ENCODE measurements around the gene THSD7A. TPM values are rescaled to one million over a fixed set of nuclear protein-coding genes. Genes with fewer than 3 reads are reported as not detected.

The THSD7A gene
- total and polyA plus RNA-seq, 10 of the 15 experiments (the other 5 are each of a cell fraction or from before 2014, with no cell fraction given): 0.03 to 0.09 (median 0.03) TPM; not detected in 7

DNA sequence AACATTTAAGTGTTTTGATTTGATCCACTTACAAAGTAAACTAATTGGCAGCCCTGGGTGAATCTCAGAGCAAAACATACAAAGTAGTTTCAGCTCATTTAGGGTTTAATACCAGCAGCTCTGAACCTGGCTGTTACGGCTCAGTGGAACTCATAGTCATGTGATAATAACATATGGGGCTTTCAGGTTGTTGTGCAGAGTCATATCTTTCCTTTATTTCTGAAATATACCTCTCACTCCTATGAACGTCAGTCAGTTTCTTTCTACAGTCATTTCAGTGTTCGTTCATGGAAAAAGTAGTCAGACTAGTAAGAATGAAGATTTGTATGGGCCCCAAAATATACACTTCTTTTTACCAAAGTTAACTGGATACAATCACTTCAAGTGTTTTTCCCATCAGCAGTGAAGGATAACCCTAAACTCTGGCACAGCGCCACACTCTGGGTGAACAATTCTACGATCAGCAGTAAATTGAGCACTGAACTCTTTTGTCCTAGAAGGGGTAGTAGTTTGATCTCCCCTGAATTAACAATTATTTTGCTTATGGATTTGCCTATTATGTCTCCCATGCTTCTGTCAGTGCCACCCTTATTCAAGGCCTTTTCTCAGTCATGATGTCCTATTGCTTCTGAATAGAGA is 218.6 kb downstream of the THSD7A start (continued):
- TF ChIP-seq ATF7 (IDR thresholded peaks at IDR 0.05; ENCODE audit: low read depth) (peak; percentile 35; the same call in 1 of the 2 replicates), IRF4 (IDR thresholded peaks at IDR 0.05; ENCODE audit: low read depth, low read length) (peak; percentile 77; the same call in 1 of the 2 replicates), LARP7 (IDR thresholded peaks at IDR 0.05) (no peak), HDAC2 (IDR thresholded peaks at IDR 0.05) (no peak), JUND (IDR thresholded peaks at IDR 0.05; ENCODE audit: low read depth, low read length) (peak; percentile 59; the same call in 1 of the 2 replicates), NR2C2 (IDR thresholded peaks at IDR 0.05; ENCODE audit: borderline replicate concordance, control insufficient read depth, insufficient read length, low read depth) (no peak), EED (IDR thresholded peaks at IDR 0.05; ENCODE audit: low read depth) (peak; percentile 22; the same call in 1 of the 2 replicates), SMAD5 (IDR thresholded peaks at IDR 0.05; ENCODE audit: low read depth) (no peak), SMAD1 (IDR thresholded peaks at IDR 0.05; ENCODE audit: low read depth, partially characterized antibody) (no peak), ESRRA (IDR thresholded peaks at IDR 0.05; ENCODE audit: low read length) (no peak), CREM (IDR thresholded peaks at IDR 0.05; ENCODE audit: low read depth) (peak; percentile 68), NFYB (IDR thresholded peaks at IDR 0.05; ENCODE audit: insufficient read depth, low read depth, low read length) (no peak), MYC (IDR thresholded peaks at IDR 0.05; ENCODE audit: insufficient read depth, insufficient read length, insufficient replicate concordance, low read length, severe bottlenecking) (no peak), CREB1 (IDR thresholded peaks at IDR 0.05; ENCODE audit: low read depth) (peak; percentile 60; the same call in 1 of the 2 replicates), TCF3 (IDR thresholded peaks at IDR 0.05; ENCODE audit: borderline replicate concordance, insufficient read depth, low read depth, low read length) (peak; percentile 63; the same call in 1 of the 2 replicates), SMARCA5 (IDR thresholded peaks at IDR 0.05) (no peak), MTA3 (IDR thresholded peaks at IDR 0.05; ENCODE audit: borderline replicate concordance, low read length) (no peak), CBFB (IDR thresholded peaks at IDR 0.05; ENCODE audit: low read depth) (no peak), JUNB (IDR thresholded peaks at IDR 0.05) (peak; percentile 95), ZNF207 (IDR thresholded peaks at IDR 0.05; ENCODE audit: borderline replicate concordance) (no peak), POLR2AphosphoS2 (IDR thresholded peaks at IDR 0.05; ENCODE audit: low read depth, low read length) (no peak)
- TF ChIP-seq, protein P1, sequence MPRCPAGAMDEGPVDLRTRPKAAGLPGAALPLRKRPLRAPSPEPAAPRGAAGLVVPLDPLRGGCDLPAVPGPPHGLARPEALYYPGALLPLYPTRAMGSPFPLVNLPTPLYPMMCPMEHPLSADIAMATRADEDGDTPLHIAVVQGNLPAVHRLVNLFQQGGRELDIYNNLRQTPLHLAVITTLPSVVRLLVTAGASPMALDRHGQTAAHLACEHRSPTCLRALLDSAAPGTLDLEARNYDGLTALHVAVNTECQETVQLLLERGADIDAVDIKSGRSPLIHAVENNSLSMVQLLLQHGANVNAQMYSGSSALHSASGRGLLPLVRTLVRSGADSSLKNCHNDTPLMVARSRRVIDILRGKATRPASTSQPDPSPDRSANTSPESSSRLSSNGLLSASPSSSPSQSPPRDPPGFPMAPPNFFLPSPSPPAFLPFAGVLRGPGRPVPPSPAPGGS (IDR thresholded peaks at IDR 0.05; ENCODE audit: borderline replicate concordance, insufficient read depth, low read depth, low read length, poor library complexity, severe bottlenecking): no peak
- TF ChIP-seq, protein P2, sequence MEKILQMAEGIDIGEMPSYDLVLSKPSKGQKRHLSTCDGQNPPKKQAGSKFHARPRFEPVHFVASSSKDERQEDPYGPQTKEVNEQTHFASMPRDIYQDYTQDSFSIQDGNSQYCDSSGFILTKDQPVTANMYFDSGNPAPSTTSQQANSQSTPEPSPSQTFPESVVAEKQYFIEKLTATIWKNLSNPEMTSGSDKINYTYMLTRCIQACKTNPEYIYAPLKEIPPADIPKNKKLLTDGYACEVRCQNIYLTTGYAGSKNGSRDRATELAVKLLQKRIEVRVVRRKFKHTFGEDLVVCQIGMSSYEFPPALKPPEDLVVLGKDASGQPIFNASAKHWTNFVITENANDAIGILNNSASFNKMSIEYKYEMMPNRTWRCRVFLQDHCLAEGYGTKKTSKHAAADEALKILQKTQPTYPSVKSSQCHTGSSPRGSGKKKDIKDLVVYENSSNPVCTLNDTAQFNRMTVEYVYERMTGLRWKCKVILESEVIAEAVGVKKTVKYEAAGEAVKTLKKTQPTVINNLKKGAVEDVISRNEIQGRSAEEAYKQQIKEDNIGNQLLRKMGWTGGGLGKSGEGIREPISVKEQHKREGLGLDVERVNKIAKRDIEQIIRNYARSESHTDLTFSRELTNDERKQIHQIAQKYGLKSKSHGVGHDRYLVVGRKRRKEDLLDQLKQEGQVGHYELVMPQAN (conservative IDR thresholded peaks at IDR 0.05): no peak
- TF ChIP-seq, protein P3, sequence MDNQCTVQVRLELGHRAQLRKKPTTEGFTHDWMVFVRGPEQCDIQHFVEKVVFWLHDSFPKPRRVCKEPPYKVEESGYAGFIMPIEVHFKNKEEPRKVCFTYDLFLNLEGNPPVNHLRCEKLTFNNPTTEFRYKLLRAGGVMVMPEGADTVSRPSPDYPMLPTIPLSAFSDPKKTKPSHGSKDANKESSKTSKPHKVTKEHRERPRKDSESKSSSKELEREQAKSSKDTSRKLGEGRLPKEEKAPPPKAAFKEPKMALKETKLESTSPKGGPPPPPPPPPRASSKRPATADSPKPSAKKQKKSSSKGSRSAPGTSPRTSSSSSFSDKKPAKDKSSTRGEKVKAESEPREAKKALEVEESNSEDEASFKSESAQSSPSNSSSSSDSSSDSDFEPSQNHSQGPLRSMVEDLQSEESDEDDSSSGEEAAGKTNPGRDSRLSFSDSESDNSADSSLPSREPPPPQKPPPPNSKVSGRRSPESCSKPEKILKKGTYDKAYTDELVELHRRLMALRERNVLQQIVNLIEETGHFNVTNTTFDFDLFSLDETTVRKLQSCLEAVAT (IDR thresholded peaks at IDR 0.05): no peak
- TF ChIP-seq, protein P4, sequence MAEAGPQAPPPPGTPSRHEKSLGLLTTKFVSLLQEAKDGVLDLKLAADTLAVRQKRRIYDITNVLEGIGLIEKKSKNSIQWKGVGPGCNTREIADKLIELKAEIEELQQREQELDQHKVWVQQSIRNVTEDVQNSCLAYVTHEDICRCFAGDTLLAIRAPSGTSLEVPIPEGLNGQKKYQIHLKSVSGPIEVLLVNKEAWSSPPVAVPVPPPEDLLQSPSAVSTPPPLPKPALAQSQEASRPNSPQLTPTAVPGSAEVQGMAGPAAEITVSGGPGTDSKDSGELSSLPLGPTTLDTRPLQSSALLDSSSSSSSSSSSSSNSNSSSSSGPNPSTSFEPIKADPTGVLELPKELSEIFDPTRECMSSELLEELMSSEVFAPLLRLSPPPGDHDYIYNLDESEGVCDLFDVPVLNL (IDR thresholded peaks at IDR 0.05; ENCODE audit: low read depth, low read length): no peak
